HepG2 (cell line): ENCODE data around the gene NSUN2.

Experiments used
- CENPBD1 ChIP-seq: sonication (generic); formaldehyde crosslinking; IDR thresholded peaks from 2 replicates; pipeline ENCODE4 v1.8.0; 2022; ENCODE audit warnings: missing genetic modification reagents, low read depth, mild to moderate bottlenecking, borderline replicate concordance
- FOXA1 ChIP-seq, 2 experiments: fragments of 450-650 bp in 1 of 2; sonication (generic) in 1 of 2; formaldehyde crosslinking in 1 of 2; IDR thresholded peaks; 2 replicates each; pipeline versions ENCODE4 v1.4.0 to v1.6.1; 2016 to 2020; ENCODE audit warnings: missing genetic modification reagents in 1 of 2
- HMGA1 ChIP-seq: sonication (generic); formaldehyde crosslinking; conservative IDR thresholded peaks from 2 replicates; pipeline ENCODE4 v1.4.0; 2020; ENCODE audit warnings: missing genetic modification reagents
- MAX ChIP-seq: IDR thresholded peaks from 2 replicates; pipeline ENCODE4 v1.6.1; 2012; ENCODE audit warnings: inconsistent platforms
- MEIS2 ChIP-seq: sonication (generic); formaldehyde crosslinking; IDR thresholded peaks from 2 replicates; pipeline ENCODE4 v1.9.0; 2021; ENCODE audit warnings: mild to moderate bottlenecking, missing genetic modification reagents
- POLR2AphosphoS5 ChIP-seq: IDR thresholded peaks from 2 replicates; pipeline ENCODE4 v1.6.1; 2012; ENCODE audit warnings: low read depth, low read length
- ZFP37 ChIP-seq: sonication (generic); formaldehyde crosslinking; IDR thresholded peaks from 2 replicates; pipeline ENCODE4 v1.4.0; 2020; ENCODE audit warnings: missing genetic modification reagents, borderline replicate concordance
- ZSCAN21 ChIP-seq: sonication (generic); formaldehyde crosslinking; IDR thresholded peaks from 2 replicates; pipeline ENCODE4 v1.8.0; 2022; ENCODE audit warnings: mild to moderate bottlenecking, missing genetic modification reagents, moderate library complexity, borderline replicate concordance

- TF ChIP-seq HMGA1 (CRISPR knock-in tag) = no peak
- TF ChIP-seq MAX = no peak
- TF ChIP-seq POLR2AphosphoS5 = no peak
- TF ChIP-seq CENPBD1 (CRISPR knock-in tag) = no peak
- TF ChIP-seq MEIS2 = no peak
- TF ChIP-seq FOXA1 (IDR thresholded peaks at IDR 0.05) = no peak
- TF ChIP-seq FOXA1 (CRISPR knock-in tag; IDR thresholded peaks at IDR 0.05) = no peak
- no peak for TF ChIP-seq ZSCAN21 (CRISPR knock-in tag)
- no peak for TF ChIP-seq ZFP37 (CRISPR knock-in tag)
Observed at GRCh38 chr5:6634306-6634705, 1.5 kb upstream of the NSUN2 start.
